Activated CD4-positive, CD25-positive, alpha-beta regulatory T cell (primary cell): ENCODE data around the gene FARP1.

ENCODE experiments used
- DNase-seq, 4 experiments: peaks; one replicate each; lab custom pipeline; 2025; lab: John Stamatoyannopoulos, UW

FARP1 gene

DNA sequence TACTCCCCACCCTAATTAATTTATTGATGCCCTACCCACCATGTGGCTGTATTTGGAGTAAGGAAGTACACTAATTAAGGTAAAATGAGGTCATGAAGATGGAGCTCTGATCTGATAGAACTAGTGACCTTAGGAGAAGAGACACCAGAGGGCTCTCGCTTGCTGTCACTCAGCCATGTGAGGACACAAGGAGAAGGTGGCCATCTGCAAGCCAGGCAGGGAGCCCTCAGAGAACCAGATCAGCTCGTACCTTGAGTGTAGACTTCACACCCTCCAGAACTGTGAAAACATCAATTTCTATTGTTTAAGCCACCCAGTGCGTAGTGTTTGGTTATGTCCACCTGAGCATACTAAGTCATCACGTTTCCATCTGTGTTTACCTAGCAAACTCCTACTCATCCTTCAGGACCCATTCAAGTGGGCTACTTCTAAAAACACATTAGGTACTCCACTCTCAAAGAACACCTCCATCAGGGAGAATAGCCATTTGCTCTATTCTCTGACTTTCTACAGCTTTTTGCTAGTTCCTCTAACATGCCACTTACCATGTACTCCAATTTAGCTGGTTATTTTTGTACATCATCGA, 191.8 kb downstream of the FARP1 start:
- no peak for DNase-seq

DNA sequence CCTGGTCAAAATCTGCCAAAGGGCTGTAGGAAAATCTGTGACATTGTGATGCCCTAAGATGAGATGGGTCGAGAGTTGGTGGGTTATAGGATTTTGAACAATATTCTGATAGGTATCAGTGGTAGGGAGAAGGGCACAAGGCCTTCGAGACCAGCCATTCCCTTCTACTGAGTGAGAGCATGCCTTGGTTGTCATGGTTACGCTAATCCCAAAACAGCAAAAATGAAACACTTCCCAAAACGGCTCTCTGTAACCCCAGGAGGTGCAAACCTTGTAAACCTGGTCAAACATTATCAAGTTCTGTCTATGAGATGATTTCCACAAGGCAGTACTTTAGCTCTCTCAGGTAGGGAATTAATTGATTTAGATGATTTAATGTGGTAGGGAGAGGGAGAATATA, 192.8 kb downstream of the FARP1 start:
- DNase-seq, result no peak

- no peak for DNase-seq
Measured at GRCh38 chr13:98338310-98338709, 195.4 kb downstream of the FARP1 start.

DNA sequence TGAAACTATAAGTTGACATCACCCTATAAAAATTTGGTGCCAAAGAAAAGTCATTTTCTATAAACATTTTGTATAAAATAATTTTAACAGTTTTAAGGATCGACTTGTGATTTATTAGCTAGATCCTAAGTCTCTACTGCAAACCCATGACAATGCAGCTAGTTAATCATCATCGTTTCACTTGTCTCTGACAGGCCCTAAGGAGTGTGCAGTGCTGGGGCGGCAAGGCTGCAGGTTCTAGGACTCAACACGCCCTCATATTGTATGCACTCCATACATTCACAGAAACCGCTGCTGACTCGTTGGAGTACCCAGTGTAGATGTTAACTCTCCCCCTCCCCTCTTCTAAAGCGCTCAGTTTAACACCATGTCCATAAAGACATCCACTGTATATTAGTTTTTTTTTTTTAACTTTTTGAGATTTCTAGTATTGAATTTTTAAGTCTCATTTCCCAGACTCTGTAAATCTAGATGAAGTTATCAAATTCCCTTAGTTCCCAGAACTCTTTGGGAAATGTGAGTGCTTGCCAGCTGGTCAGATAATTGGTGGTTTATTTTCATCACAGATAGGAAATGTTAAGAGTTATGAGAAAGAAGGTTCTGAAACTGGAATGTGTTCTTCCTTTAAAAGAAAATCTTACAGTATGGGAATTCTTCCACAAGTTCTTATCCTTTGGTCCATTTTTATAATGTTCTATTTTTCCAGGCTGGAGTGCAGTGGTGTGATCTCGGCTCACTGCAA, 197.0 kb downstream of the FARP1 start:
- no peak for DNase-seq

GRCh38 chr13:98342953-98343352, 200.1 kb downstream of the FARP1 start:
- no peak for DNase-seq

- no peak for DNase-seq
Measured at GRCh38 chr13:98343461-98343860, 200.6 kb downstream of the FARP1 start.

GRCh38 chr13:98344392-98344791, 201.5 kb downstream of the FARP1 start:
- DNase-seq, result no peak

DNA sequence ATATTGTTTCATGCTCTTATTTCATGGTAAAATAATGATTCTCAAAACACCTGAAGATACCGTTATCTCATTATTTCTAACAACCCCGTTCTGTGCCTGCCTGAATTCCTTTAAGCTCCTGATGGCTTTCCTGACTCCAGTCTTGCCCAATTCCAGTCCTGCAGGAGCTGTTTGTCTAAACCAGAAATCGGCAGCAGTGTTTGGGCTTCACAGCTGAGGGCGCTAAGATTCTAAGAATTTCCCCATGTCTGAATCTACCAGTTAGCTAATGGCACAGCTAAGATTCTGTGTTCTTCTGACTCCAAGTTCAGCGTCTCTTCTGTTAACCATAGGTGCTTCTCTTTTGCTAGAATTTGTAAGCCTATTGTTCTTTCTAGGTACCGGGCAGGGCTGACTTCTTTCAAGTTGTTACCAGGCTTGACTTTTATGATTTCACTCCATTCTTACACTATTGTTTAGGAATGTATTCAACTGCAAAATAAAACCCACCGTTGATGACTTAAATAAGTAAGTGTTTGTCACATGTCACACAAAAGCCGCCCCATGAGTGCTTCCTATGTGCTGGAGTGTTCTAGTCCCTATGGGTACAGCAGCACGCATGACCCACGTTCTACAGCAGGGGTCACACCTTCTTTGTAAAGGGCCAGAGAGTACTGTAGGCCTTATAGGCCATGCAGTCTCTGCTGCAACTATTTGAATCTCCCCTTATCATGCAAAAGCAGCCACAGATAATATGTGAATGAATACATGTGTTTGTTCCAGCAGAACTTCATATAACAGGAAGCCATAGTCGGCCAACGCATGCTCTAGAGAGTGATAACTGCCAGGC, 202.4 kb downstream of the FARP1 start:
- no peak for DNase-seq

- no peak for DNase-seq
Measured at GRCh38 chr13:98346904-98347636, 204.2 kb downstream of the FARP1 start.

DNA sequence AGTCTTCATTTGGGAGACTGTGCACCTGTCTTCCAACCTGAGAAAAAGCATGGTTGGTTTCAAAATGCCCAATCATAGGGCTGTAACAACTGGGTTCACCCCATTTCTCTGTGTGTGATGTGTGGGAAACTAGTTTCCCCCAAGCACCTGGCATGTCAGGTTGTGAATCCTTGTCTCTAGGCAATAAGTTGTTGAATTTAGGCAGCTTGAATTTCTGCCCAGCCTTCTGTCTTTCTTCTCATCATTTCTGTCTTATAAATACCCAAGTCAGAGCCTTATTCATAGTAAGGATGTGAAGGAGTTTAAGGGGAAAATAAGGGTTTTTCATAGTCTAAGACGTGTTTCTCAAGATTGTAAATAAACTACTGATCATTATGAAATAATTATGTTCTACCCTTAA, 204.9 kb downstream of the FARP1 start:
- DNase-seq, result no peak

DNA sequence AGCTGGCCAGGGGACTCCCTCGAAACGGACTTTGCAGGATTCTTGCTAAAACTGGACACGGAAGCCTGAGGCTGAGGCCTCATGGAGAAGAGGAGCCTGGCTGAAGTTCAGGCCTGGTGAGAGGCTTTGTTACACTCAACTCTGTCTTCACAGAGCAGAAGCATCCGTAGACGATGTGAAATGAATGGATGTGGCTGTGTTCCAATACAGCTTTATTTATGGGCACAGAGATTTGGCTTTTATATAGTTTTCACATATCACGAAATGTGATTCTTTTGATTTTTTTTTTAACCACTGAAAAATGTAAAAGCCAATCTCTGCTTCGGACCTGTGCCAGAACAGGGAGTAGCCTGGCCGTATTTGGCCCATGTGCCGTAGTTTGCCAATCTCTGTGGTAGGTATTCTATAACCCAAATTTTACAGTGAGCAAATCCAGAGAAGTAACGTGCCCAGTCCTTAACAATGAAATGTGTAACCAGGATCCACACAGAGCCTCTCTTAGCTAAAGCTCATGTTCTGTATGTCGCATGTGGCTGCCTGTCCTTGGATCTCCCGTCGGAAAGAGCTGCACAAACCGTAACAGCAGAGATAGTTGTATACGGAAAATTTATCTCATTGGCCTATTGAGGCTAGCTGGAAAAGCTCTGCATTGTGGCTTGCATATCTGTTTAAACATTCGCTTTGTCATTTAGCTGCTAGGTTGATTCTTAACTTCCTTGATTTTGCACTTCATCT, 205.7 kb downstream of the FARP1 start:
- no peak for DNase-seq

DNA sequence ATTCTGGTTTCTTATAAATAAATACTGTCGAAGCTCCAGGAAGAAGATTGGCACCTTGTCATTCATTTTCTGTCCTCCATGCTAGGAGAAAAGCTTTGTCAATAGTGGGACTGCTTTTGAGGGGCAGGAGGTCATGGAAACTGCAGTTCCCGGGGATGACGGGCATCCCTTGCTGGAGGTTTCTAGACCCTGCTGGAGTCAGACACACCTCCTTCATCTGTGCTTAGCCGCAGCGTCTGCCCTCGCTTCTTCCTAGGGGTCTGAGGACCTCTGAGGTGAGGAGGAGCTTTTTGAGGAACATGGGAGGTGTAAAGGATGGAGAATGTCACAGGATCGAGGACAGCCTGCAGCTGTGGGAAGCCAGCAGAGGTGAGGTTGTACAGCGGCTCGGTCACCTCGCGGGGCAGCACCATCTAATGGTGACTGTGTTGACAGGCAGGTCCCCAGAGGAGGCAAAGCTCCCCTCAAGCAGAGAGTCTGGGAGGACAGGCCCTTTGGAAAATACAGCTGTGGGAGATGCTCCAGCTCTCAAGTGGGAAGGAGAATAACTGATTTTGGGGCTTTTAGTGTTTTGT, 206.9 kb downstream of the FARP1 start:
- DNase-seq, result no peak

DNA sequence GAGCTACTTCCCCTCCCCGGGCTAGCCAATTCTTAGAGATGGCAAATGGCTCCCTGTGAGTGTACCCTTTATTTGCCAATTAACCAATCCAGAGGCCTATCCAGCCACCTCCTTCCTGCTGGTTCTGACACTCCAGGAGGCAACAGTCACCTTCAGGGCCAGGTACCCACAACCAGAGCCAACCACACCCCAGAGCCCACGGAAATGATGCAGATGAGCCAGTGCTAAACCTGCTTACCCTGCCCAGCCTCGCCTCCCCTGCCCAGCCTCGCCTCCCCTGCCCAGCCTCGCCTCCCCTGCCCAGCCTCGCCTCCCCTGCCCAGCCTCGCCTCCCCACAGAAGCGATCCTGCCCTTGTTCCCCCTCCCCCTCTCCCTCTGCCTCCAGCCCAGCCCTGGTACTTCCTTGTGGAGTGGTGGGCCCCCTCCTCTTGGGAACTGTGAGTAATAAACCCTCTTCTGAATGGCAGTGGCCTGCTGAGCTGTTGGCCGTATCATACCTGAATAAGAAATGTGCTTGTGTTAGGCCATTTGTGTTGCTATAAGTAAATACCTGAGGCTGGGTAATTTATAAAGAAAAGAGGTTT, 207.9 kb downstream of the FARP1 start:
- no peak for DNase-seq

- no peak for DNase-seq
Measured at GRCh38 chr13:98351636-98352035, 208.7 kb downstream of the FARP1 start.

GRCh38 chr13:98352226-98352625, 209.3 kb downstream of the FARP1 start:
- no peak for DNase-seq

DNA sequence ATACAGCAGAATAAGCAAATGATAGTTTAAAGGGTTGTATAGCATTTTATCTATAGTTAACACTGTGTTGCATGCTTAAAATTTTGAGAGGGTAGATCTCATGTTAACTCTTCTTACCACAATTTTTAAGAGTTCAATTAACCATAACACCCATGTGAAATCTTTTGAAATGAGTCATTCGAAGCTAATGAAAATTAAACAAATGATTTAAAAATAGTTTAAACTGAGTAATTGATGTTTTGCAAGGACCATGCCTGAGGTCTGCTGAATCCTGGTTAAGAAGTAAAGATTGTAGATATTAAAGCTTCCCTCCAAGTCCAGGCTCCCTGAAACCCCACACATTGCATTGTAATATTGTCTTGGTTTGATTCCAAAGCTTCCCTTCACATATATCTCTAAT, 210.9 kb downstream of the FARP1 start:
- DNase-seq, result no peak

- DNase-seq, result no peak
Measured at GRCh38 chr13:98358937-98359336, 216.0 kb downstream of the FARP1 start.

GRCh38 chr13:98360545-98360944, 217.7 kb downstream of the FARP1 start:
- DNase-seq, result no peak

- DNase-seq, result no peak
Measured at GRCh38 chr13:98363326-98363725, 220.4 kb downstream of the FARP1 start.

GRCh38 chr13:98364179-98364578, 221.3 kb downstream of the FARP1 start:
- DNase-seq, result no peak

DNA sequence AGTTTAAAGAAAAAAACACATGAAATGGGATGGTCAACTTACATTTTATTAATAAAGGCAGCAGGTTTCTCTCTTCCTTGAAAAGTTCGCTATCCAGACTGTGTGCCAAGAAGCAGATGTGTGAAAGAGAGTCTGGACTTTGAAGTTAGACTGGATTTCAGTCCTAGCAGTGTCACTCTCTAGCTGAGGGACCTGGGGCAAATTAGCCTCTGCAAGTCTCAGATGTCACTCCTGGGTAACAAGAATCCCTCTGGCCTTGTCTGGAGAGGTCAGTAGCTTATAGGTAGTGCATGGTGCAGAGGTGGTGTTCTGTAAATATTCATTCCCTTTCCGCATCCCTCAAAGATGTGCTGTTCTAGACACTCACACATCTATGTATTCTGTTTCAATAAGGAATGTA, 221.8 kb downstream of the FARP1 start:
- no peak for DNase-seq
